Upper lobe of left lung (tissue), 6 donors: ENCODE results near the gene CALCOCO2. TPM values are rescaled to one million over a fixed set of nuclear protein-coding genes. Genes with fewer than 3 reads are reported as not detected.

ENCODE experiments used
- ATAC-seq, 2 donors: fragments of 200-7000 bp; cut with Tn5 transposase; one replicate each; pipeline ENCODE4 v1.9.1; 2022; ENCODE audit warnings: mild to moderate bottlenecking in 2 of 2, moderate library complexity in 2 of 2; ENCODE audit not compliant: low FRiP score in 2 of 2
- DNase-seq, 2 donors: peaks; one replicate each; pipeline ENCODE4 v3.0.0-alpha.2; 2019 to 2020
- H3K27ac ChIP-seq, 4 donors: fragments of 200-600 bp; sonication (generic); one replicate each; pipeline ENCODE4 v1.5.1; 2016 to 2019
- H3K27me3 ChIP-seq, 4 donors: fragments of 200-600 bp; sonication (generic); one replicate each; pipeline ENCODE4 v1.5.1; 2017 to 2019
- H3K36me3 ChIP-seq, 4 donors: fragments of 200-600 bp; sonication (generic); one replicate each; pipeline ENCODE4 v1.5.1; 2016 to 2019
- H3K4me1 ChIP-seq, 4 donors: fragments of 200-600 bp; sonication (generic); one replicate each; pipeline ENCODE4 v1.5.1; 2018 to 2019
- H3K4me3 ChIP-seq, 4 donors: fragments of 200-600 bp; sonication (generic); one replicate each; pipeline ENCODE4 v1.5.1; 2017 to 2019; ENCODE audit warnings: mild to moderate bottlenecking in 2 of 4, moderate library complexity in 1 of 4
- H3K9me3 ChIP-seq, 4 donors: fragments of 200-600 bp; sonication (generic); one replicate each; pipeline ENCODE4 v1.5.1; 2018 to 2019
- CTCF ChIP-seq, 6 experiments: fragments of 450-650 bp in 4 of 6; fragments of 200-600 bp in 2 of 6; sonication (generic) in 2 of 6; IDR thresholded peaks; one replicate each; pipeline ENCODE4 v1.5.1; 2016 to 2019; ENCODE audit warnings: antibody characterized with exemption in 6 of 6
- EP300 ChIP-seq, 4 donors: sonication (generic); formaldehyde crosslinking; IDR thresholded peaks; one replicate each; pipeline ENCODE4 v1.5.1; 2017; ENCODE audit warnings: antibody characterized with exemption in 4 of 4, control low read depth in 2 of 4
- POLR2A ChIP-seq, 4 donors: fragments of 450-650 bp; IDR thresholded peaks; one replicate each; pipeline ENCODE4 v1.5.1; 2016 to 2017; ENCODE audit warnings: antibody characterized with exemption in 4 of 4, mild to moderate bottlenecking in 2 of 4
- POLR2AphosphoS5 ChIP-seq, 2 donors: sonication (generic); formaldehyde crosslinking; IDR thresholded peaks; one replicate each; pipeline ENCODE4 v1.5.1; 2017; ENCODE audit warnings: antibody characterized with exemption in 2 of 2
- WGBS, 2 donors: methylation state at CpG; one replicate each; pipeline ENCODE4 v1.1.5; 2017 to 2018; 5-methylcytosine and 5-hydroxymethylcytosine counted together
- total RNA-seq, 6 donors: library from RNA; depleted of rRNA in 4 of 6; stranded (reverse); fragments of >200 nt in 4 of 6; gene quantifications; one replicate each; pipeline versions ENCODE4 v1.1.0 to v1.2.1, GENCODE V29; 2016 to 2021
- donor health status: DM: no; HTN: no; CAD: no; lungs with moderate emphysema.
- donor health status: DM: no; HTN: yes; CAD: no; lungs with severe emphysema.

CALCOCO2 gene
- total RNA-seq, 6 donors from 2014 or later, result 123 to 330 (median 180) TPM

- H3K36me3 ChIP-seq, result peaks cover 53 to 97% (median 82%) of the 10 kb centered on the region in 4 donors
- peaks cover 0 to 3% (median 0%) of the 10 kb centered on the region in 4 donors for H3K4me1 ChIP-seq
- no peak for DNase-seq
- no peaks in the 10 kb centered on the region for H3K9me3 ChIP-seq
- no peak overlapping the region for H3K27ac ChIP-seq
- no peak for ATAC-seq
- TF ChIP-seq EP300 (IDR thresholded peaks at IDR 0.05) (no peak), POLR2AphosphoS5 (IDR thresholded peaks at IDR 0.05) (no peak), CTCF (IDR thresholded peaks at IDR 0.05) (no peak), POLR2A (IDR thresholded peaks at IDR 0.05) (no peak)
- H3K27me3 ChIP-seq, result no peaks in the 10 kb centered on the region
- H3K4me3 ChIP-seq, result no peak overlapping the region
- 95 to 97% methylated on average over 4 of the region's 4 CpGs for WGBS, 2 donors
Observed at GRCh38 chr17:48850792-48851323, 20.0 kb downstream of the CALCOCO2 start.

GRCh38 chr17:48854774-48855476 lies 24.1 kb downstream of the CALCOCO2 start:
- H3K4me3 ChIP-seq, result no peak overlapping the region
- H3K4me1 ChIP-seq, result no peaks in the 10 kb centered on the region
- WGBS, 2 donors, result 83 to 86% methylated on average over 7 of the region's 7 CpGs
- no peaks in the 10 kb centered on the region for H3K9me3 ChIP-seq
- DNase-seq (no peak), ATAC-seq (no peak)
- no peaks in the 10 kb centered on the region for H3K27me3 ChIP-seq
- peaks cover 47 to 97% (median 84%) of the 10 kb centered on the region in 4 donors for H3K36me3 ChIP-seq
- H3K27ac ChIP-seq, result no peak overlapping the region
- no peak for TF ChIP-seq CTCF (IDR thresholded peaks at IDR 0.05)
- TF ChIP-seq POLR2AphosphoS5 (IDR thresholded peaks at IDR 0.05), result no peak
- TF ChIP-seq EP300 (IDR thresholded peaks at IDR 0.05), result no peak
- TF ChIP-seq POLR2A (IDR thresholded peaks at IDR 0.05), result no peak

GRCh38 chr17:48856122-48856821 lies 25.4 kb downstream of the CALCOCO2 start:
- H3K4me3 ChIP-seq, result no peak overlapping the region
- TF ChIP-seq CTCF (IDR thresholded peaks at IDR 0.05), result no peak
- no peak for DNase-seq
- H3K9me3 ChIP-seq, result no peaks in the 10 kb centered on the region
- H3K27ac ChIP-seq, result no peak overlapping the region
- no peaks in the 10 kb centered on the region for H3K27me3 ChIP-seq
- H3K4me1 ChIP-seq, result no peaks in the 10 kb centered on the region
- ATAC-seq, result no peak
- peaks cover 45 to 97% (median 85%) of the 10 kb centered on the region in 4 donors for H3K36me3 ChIP-seq
- 71 to 77% methylated on average over 3 of the region's 3 CpGs for WGBS, 2 donors

DNA sequence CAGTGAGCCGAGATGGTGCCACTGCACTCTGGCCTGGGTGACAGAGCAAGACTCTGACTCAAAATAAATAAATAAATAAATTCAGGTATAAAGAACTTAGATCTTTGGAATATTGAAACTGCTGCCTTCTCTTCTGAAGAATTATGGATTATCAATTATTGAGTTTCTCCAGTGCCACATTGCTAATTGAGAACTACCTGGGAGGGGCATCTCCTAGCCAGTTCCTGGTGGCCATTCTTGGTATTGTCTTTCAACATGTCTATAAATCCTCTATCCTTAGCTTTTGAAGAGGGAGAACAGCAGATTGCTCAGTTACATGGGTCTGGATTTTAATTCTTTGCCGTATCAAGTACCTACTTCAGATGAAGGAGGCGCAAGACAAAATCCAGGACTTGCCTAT lies 29.2 kb downstream of the CALCOCO2 start:
- WGBS, 2 donors, result 99 to 100% methylated on average over 3 of the region's 3 CpGs
- no peak for ATAC-seq
- Histone ChIP-seq H3K36me3 (peaks cover 43 to 100% (median 85%) of the 10 kb centered on the region in 4 donors), H3K4me1 (no peaks in the 10 kb centered on the region), H3K27me3 (no peaks in the 10 kb centered on the region), H3K4me3 (no peak overlapping the region), H3K9me3 (no peaks in the 10 kb centered on the region), H3K27ac (no peak overlapping the region)
- DNase-seq, result no peak
- no peak for TF ChIP-seq EP300 (IDR thresholded peaks at IDR 0.05)
- TF ChIP-seq POLR2AphosphoS5 (IDR thresholded peaks at IDR 0.05), result no peak
- TF ChIP-seq POLR2A (IDR thresholded peaks at IDR 0.05), result no peak
- TF ChIP-seq CTCF (IDR thresholded peaks at IDR 0.05), result peak in 1 of 6 experiments; percentile 9
